GM12878 (cell line): ENCODE measurements around the gene SLC36A2.

Experiments
- CHD1 ChIP-seq: IDR thresholded peaks from 2 replicates; pipeline ENCODE4 v1.6.1; 2012; ENCODE audit warnings: low read depth, low read length, improper control_type of control experiment
- CTCF ChIP-seq, 3 experiments: IDR thresholded peaks in 2 of 3; conservative IDR thresholded peaks in 1 of 3; 2 replicates each; pipeline ENCODE4 v1.5.1; 2011; ENCODE audit warnings: low read depth in 3 of 3, low read length in 3 of 3, mild to moderate bottlenecking in 3 of 3, control low read depth in 2 of 3, moderate library complexity in 2 of 3, inconsistent platforms in 1 of 3, mixed read lengths in 1 of 3; ENCODE audit not compliant: control insufficient read depth in 2 of 3, insufficient read depth in 1 of 3; ENCODE audit errors: extremely low read depth in 1 of 3
- NR2F1 ChIP-seq: fragments of 450-650 bp; conservative IDR thresholded peaks from 2 replicates; pipeline ENCODE4 v1.6.1; 2017; ENCODE audit warnings: mild to moderate bottlenecking
- PBX3 ChIP-seq: IDR thresholded peaks from 2 replicates; pipeline ENCODE4 v1.6.1; 2011; ENCODE audit warnings: mild to moderate bottlenecking, low read depth, low read length, moderate library complexity; ENCODE audit not compliant: insufficient replicate concordance
- REST ChIP-seq: IDR thresholded peaks from 2 replicates; pipeline ENCODE4 v1.6.1; 2012; ENCODE audit warnings: mild to moderate bottlenecking, low read depth, low read length
- RFX5 ChIP-seq: IDR thresholded peaks from 2 replicates; pipeline ENCODE4 v1.6.1; 2011; ENCODE audit warnings: low read depth, low read length, improper control_type of control experiment

GRCh38 chr5:151345808-151346478 is 1.4 kb downstream of the SLC36A2 start:
- TF ChIP-seq PBX3 (no peak), CTCF (IDR thresholded peaks at IDR 0.05 in 2 of 3, conservative IDR thresholded peaks at IDR 0.05 in 1 of 3; ENCODE audit: control insufficient read depth in 2 of 3, extremely low read depth in 1 of 3, insufficient read depth in 1 of 3, low read depth in 3 of 3, low read length in 3 of 3) (no peak), NR2F1 (no peak), CHD1 (no peak), REST (no peak), RFX5 (no peak)
